Smooth muscle cell (in vitro differentiated cells): ENCODE results near the gene ITGA3. TPM values are rescaled to one million over a fixed set of nuclear protein-coding genes. Genes with fewer than 3 reads are reported as not detected.

Experiments
- DNase-seq: peaks from one replicate; lab custom pipeline; 2025; ENCODE audit not compliant: unreplicated experiment; lab: John Stamatoyannopoulos, UW
- H2AFZ ChIP-seq: fragments of 200-600 bp; sonication (generic); 2 replicates; pipeline ENCODE4 v1.6.0; 2016; ENCODE audit warnings: antibody characterized with exemption, low read depth, mild to moderate bottlenecking
- H3F3A ChIP-seq: fragments of 200-600 bp; sonication (generic); 2 replicates; pipeline ENCODE4 v1.6.0; 2017; ENCODE audit warnings: antibody characterized with exemption, low read depth
- H3K27ac ChIP-seq: fragments of 200-600 bp; sonication (generic); 2 replicates; pipeline ENCODE4 v1.5.1; 2016; ENCODE audit warnings: low read depth, mild to moderate bottlenecking
- H3K27me3 ChIP-seq: fragments of 200-600 bp; sonication (generic); 2 replicates; pipeline ENCODE4 v1.6.1; 2016; ENCODE audit warnings: low read depth, mild to moderate bottlenecking
- H3K36me3 ChIP-seq: fragments of 200-600 bp; sonication (generic); 2 replicates; pipeline ENCODE4 v1.5.1; 2016; ENCODE audit warnings: low read depth
- H3K4me1 ChIP-seq: fragments of 200-600 bp; sonication (generic); 2 replicates; pipeline ENCODE4 v1.5.1; 2016; ENCODE audit warnings: low read depth
- H3K4me2 ChIP-seq: fragments of 200-600 bp; sonication (generic); 2 replicates; pipeline ENCODE4 v1.6.0; 2016; ENCODE audit warnings: mild to moderate bottlenecking
- H3K4me3 ChIP-seq: fragments of 200-600 bp; sonication (generic); 2 replicates; pipeline ENCODE4 v1.5.1; 2016; ENCODE audit warnings: mild to moderate bottlenecking
- H3K79me2 ChIP-seq: fragments of 200-600 bp; sonication (generic); 2 replicates; pipeline ENCODE4 v1.6.0; 2016; ENCODE audit warnings: low read depth, mild to moderate bottlenecking
- H3K9ac ChIP-seq: fragments of 200-600 bp; sonication (generic); 2 replicates; pipeline ENCODE4 v1.6.0; 2016; ENCODE audit warnings: low read depth
- H3K9me3 ChIP-seq: fragments of 200-600 bp; sonication (generic); replicated peaks from 2 replicates; pipeline ENCODE4 v1.5.1; 2016; ENCODE audit warnings: low read depth
- H4K20me1 ChIP-seq: fragments of 200-600 bp; sonication (generic); 2 replicates; pipeline ENCODE4 v1.6.0; 2016; ENCODE audit warnings: low read depth
- WGBS: methylation state at CpG from one replicate; pipeline ENCODE4 v1.1.7; 2016; ENCODE audit warnings: low lambda C conversion rate; 5-methylcytosine and 5-hydroxymethylcytosine counted together
- polyA plus RNA-seq: library from polyadenylated mRNA; unstranded; fragments of >200 nt; fragmentation: Nextera tagmentation; extraction: Ambion mirVana; gene quantifications from 2 replicates; pipeline ENCODE4 v1.2.1, GENCODE V29; 2016
- total RNA-seq: library from RNA; depleted of rRNA; stranded (reverse); fragments of >200 nt; gene quantifications from 2 replicates; pipeline ENCODE4 v1.2.3, GENCODE V29; 2014
- TF ChIP-seq, protein P1 (sequence below): fragments of 200-600 bp; sonication (generic); IDR thresholded peaks from 2 replicates; pipeline ENCODE4 v1.5.1; 2017; ENCODE audit warnings: borderline replicate concordance, mild to moderate bottlenecking, antibody characterized with exemption; ENCODE audit not compliant: insufficient read depth, poor library complexity, severe bottlenecking

Gene ITGA3
- total and polyA plus RNA-seq, 2 experiments from 2014 or later, result 30.0 to 44.7 TPM

DNA sequence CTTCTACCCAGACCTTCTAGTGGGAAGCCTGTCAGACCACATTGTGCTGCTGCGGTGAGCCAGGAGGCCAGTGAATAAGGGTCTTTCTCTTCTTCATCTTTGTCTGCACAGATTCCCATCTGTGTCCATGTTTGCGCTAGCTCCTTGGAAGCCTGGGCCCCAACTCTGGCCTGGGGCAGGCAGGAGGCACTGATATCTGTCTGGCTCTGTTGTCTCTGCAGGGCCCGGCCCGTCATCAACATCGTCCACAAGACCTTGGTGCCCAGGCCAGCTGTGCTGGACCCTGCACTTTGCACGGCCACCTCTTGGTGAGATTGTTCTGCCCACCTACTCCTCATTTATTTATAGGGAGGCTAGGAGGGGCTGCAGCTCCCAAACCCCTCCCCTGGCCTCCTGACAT, 18.3 kb downstream of the ITGA3 start:
- Histone ChIP-seq H3F3A (no peaks in the 10 kb centered on the region), H3K36me3 (peaks cover 9% of the 10 kb centered on the region)
- WGBS, result 98% methylated on average over 6 of the region's 6 CpGs

GRCh38 chr17:50075446-50076032, 19.6 kb downstream of the ITGA3 start:
- Histone ChIP-seq H4K20me1 (no peaks in the 10 kb centered on the region), H3K79me2 (no peaks in the 10 kb centered on the region), H3K4me2 (no peak overlapping the region), H3K9ac (no peak overlapping the region), H2AFZ (no peak overlapping the region), H3F3A (no peaks in the 10 kb centered on the region), H3K36me3 (peaks cover 5% of the 10 kb centered on the region), H3K4me3 (no peak overlapping the region), H3K4me1 (no peaks in the 10 kb centered on the region), H3K27me3 (no peaks in the 10 kb centered on the region), H3K27ac (no peak overlapping the region), H3K9me3 (no peaks in the 10 kb centered on the region)
- TF ChIP-seq, protein P1, sequence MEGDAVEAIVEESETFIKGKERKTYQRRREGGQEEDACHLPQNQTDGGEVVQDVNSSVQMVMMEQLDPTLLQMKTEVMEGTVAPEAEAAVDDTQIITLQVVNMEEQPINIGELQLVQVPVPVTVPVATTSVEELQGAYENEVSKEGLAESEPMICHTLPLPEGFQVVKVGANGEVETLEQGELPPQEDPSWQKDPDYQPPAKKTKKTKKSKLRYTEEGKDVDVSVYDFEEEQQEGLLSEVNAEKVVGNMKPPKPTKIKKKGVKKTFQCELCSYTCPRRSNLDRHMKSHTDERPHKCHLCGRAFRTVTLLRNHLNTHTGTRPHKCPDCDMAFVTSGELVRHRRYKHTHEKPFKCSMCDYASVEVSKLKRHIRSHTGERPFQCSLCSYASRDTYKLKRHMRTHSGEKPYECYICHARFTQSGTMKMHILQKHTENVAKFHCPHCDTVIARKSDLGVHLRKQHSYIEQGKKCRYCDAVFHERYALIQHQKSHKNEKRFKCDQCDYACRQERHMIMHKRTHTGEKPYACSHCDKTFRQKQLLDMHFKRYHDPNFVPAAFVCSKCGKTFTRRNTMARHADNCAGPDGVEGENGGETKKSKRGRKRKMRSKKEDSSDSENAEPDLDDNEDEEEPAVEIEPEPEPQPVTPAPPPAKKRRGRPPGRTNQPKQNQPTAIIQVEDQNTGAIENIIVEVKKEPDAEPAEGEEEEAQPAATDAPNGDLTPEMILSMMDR, result no peak
- 98% methylated on average over 16 of the region's 16 CpGs for WGBS
- DNase-seq, result no peak

More for the DNA sequence above, 18.3 kb downstream of the ITGA3 start:
- H3K79me2 ChIP-seq, result no peaks in the 10 kb centered on the region
- no peak overlapping the region for H3K4me2 ChIP-seq
- no peak for DNase-seq
- H3K9ac ChIP-seq, result no peak overlapping the region
- H3K9me3 ChIP-seq, result no peaks in the 10 kb centered on the region
- H2AFZ ChIP-seq, result no peak overlapping the region
- no peaks in the 10 kb centered on the region for H4K20me1 ChIP-seq
- H3K4me3 ChIP-seq, result no peak overlapping the region
- H3K27ac ChIP-seq, result no peak overlapping the region
- no peaks in the 10 kb centered on the region for H3K4me1 ChIP-seq
- TF ChIP-seq, protein P1, result no peak
- no peaks in the 10 kb centered on the region for H3K27me3 ChIP-seq

- Histone ChIP-seq H4K20me1 (no peaks in the 10 kb centered on the region), H3K9ac (no peak overlapping the region), H3K27me3 (no peaks in the 10 kb centered on the region), H3K9me3 (no peaks in the 10 kb centered on the region), H3K4me3 (no peak overlapping the region), H3K4me1 (no peaks in the 10 kb centered on the region), H3K27ac (no peak overlapping the region), H2AFZ (no peak overlapping the region), H3K36me3 (peaks cover 2% of the 10 kb centered on the region), H3K79me2 (no peaks in the 10 kb centered on the region), H3F3A (no peaks in the 10 kb centered on the region), H3K4me2 (no peak overlapping the region)
- TF ChIP-seq, protein P1, result no peak
- DNase-seq, result no peak
- 94% methylated on average over 16 of the region's 16 CpGs for WGBS
Measured at GRCh38 chr17:50076221-50076590, 20.3 kb downstream of the ITGA3 start.

- Histone ChIP-seq H3F3A (no peaks in the 10 kb centered on the region), H2AFZ (no peak overlapping the region), H3K27me3 (no peaks in the 10 kb centered on the region), H3K4me1 (no peaks in the 10 kb centered on the region), H3K4me3 (no peak overlapping the region), H3K4me2 (no peak overlapping the region), H4K20me1 (no peaks in the 10 kb centered on the region), H3K27ac (no peak overlapping the region), H3K9ac (no peak overlapping the region), H3K9me3 (no peaks in the 10 kb centered on the region), H3K79me2 (no peaks in the 10 kb centered on the region), H3K36me3 (no peaks in the 10 kb centered on the region)
- no peak for DNase-seq
- WGBS, result 86% methylated on average over 36 of the region's 39 CpGs
- TF ChIP-seq, protein P1, result no peak
Measured at GRCh38 chr17:50076591-50077235, 20.8 kb downstream of the ITGA3 start.
